ENCODE results near the gene INHA. TPM values are rescaled to one million over a fixed set of nuclear protein-coding genes. Genes with fewer than 3 reads are reported as not detected.

The INHA gene
- total RNA-seq, 1 experiment from 2014 or later, result not detected

GRCh38 chr2:219613461-219614070, 41.5 kb downstream of the INHA start:
- intact Hi-C loops (cut with micrococcal nuclease), result no loop called here
- Histone ChIP-seq H3K4me3 (replicated peaks in 1 of 2; ENCODE audit: low read depth in 1 of 2, low read length in 2 of 2) (no peak overlapping the region), H3K9me3 (ENCODE audit: control insufficient read depth in 1 of 2, insufficient read depth in 1 of 2, low read depth in 1 of 2, low read length in 2 of 2) (no peaks in the 10 kb centered on the region), H3K27me3 (ENCODE audit: insufficient read depth, low read length) (no peaks in the 10 kb centered on the region), H3K4me2 (ENCODE audit: low read length) (no peak overlapping the region), H3K36me3 (ENCODE audit: control insufficient read depth in 1 of 2, insufficient read depth in 2 of 2, low read length in 2 of 2) (no peaks in the 10 kb centered on the region; a peak in 1 of 4 replicates), H2AFZ (ENCODE audit: low read depth, low read length, poor library complexity, severe bottlenecking) (no peak overlapping the region), H4K20me1 (ENCODE audit: insufficient read depth) (no peaks in the 10 kb centered on the region), H3K9me2 (ENCODE audit: insufficient read depth) (no peaks in the 10 kb centered on the region), H3K27ac (ENCODE audit: low read depth, low read length) (no peak overlapping the region), H3K4me1 (ENCODE audit: control insufficient read depth in 1 of 2, insufficient read depth in 2 of 2, low read length in 2 of 2) (no peaks in the 10 kb centered on the region; a peak in 1 of 4 replicates), H3K79me2 (ENCODE audit: insufficient read depth, low read length) (no peaks in the 10 kb centered on the region), H3K9ac (ENCODE audit: low read length) (no peak overlapping the region)
- TF ChIP-seq EZH2phosphoT487 (IDR thresholded peaks at IDR 0.05; ENCODE audit: borderline replicate concordance) (no peak), RAD21 (IDR thresholded peaks at IDR 0.05; ENCODE audit: low read depth) (no peak), ZFX (IDR thresholded peaks at IDR 0.05) (no peak), CEBPB (IDR thresholded peaks at IDR 0.05; ENCODE audit: low read depth) (no peak), ATF3 (IDR thresholded peaks at IDR 0.05) (no peak), POLR2AphosphoS5 (IDR thresholded peaks at IDR 0.05; ENCODE audit: low read depth, low read length) (no peak), CBX3 (IDR thresholded peaks at IDR 0.05; ENCODE audit: low read depth) (no peak), SRF (IDR thresholded peaks at IDR 0.05; ENCODE audit: low read depth) (no peak), SIN3A (IDR thresholded peaks at IDR 0.05; ENCODE audit: low read depth) (no peak), POLR2A (IDR thresholded peaks at IDR 0.05; ENCODE audit: borderline replicate concordance, extremely low read depth, insufficient read depth, insufficient read length) (no peak)
- TF ChIP-seq, protein P1, sequence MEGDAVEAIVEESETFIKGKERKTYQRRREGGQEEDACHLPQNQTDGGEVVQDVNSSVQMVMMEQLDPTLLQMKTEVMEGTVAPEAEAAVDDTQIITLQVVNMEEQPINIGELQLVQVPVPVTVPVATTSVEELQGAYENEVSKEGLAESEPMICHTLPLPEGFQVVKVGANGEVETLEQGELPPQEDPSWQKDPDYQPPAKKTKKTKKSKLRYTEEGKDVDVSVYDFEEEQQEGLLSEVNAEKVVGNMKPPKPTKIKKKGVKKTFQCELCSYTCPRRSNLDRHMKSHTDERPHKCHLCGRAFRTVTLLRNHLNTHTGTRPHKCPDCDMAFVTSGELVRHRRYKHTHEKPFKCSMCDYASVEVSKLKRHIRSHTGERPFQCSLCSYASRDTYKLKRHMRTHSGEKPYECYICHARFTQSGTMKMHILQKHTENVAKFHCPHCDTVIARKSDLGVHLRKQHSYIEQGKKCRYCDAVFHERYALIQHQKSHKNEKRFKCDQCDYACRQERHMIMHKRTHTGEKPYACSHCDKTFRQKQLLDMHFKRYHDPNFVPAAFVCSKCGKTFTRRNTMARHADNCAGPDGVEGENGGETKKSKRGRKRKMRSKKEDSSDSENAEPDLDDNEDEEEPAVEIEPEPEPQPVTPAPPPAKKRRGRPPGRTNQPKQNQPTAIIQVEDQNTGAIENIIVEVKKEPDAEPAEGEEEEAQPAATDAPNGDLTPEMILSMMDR (IDR thresholded peaks at IDR 0.05 in 2 of 3, conservative IDR thresholded peaks at IDR 0.05 in 1 of 3; ENCODE audit: borderline replicate concordance in 1 of 3, insufficient read depth in 1 of 3, low read depth in 2 of 3, low read length in 2 of 3), result no peak
- TF ChIP-seq, protein P2, sequence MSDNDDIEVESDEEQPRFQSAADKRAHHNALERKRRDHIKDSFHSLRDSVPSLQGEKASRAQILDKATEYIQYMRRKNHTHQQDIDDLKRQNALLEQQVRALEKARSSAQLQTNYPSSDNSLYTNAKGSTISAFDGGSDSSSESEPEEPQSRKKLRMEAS (IDR thresholded peaks at IDR 0.05), result no peak
- TF ChIP-seq, protein P3, sequence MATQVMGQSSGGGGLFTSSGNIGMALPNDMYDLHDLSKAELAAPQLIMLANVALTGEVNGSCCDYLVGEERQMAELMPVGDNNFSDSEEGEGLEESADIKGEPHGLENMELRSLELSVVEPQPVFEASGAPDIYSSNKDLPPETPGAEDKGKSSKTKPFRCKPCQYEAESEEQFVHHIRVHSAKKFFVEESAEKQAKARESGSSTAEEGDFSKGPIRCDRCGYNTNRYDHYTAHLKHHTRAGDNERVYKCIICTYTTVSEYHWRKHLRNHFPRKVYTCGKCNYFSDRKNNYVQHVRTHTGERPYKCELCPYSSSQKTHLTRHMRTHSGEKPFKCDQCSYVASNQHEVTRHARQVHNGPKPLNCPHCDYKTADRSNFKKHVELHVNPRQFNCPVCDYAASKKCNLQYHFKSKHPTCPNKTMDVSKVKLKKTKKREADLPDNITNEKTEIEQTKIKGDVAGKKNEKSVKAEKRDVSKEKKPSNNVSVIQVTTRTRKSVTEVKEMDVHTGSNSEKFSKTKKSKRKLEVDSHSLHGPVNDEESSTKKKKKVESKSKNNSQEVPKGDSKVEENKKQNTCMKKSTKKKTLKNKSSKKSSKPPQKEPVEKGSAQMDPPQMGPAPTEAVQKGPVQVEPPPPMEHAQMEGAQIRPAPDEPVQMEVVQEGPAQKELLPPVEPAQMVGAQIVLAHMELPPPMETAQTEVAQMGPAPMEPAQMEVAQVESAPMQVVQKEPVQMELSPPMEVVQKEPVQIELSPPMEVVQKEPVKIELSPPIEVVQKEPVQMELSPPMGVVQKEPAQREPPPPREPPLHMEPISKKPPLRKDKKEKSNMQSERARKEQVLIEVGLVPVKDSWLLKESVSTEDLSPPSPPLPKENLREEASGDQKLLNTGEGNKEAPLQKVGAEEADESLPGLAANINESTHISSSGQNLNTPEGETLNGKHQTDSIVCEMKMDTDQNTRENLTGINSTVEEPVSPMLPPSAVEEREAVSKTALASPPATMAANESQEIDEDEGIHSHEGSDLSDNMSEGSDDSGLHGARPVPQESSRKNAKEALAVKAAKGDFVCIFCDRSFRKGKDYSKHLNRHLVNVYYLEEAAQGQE (IDR thresholded peaks at IDR 0.05; ENCODE audit: low read depth), result no peak
- DNase-seq (ENCODE audit: low read depth, low spot score), result no peak
- RAD21 ChIA-PET (ENCODE audit: low non-redundant PET in 1 of 2, low total read pairs in 2 of 2, uncharacterized antibody in 2 of 2, unreplicated experiment in 2 of 2), result no interaction called here
- POLR2A ChIA-PET, result no interaction called here
- ATAC-seq, result no peak
- CTCF ChIA-PET, result no interaction called here
- BruUV-seq (replicated peaks), result no TSS peak

Data from HCT116 (cell line).